Endothelial cell of umbilical vein (primary cell): Measurements from ENCODE around the gene JUP. TPM values are rescaled to one million over a fixed set of nuclear protein-coding genes. Genes with fewer than 3 reads are reported as not detected.

Experiments
- BruUV-seq: library from RNA; stranded (reverse); fragments of 400-500 nt; replicated peaks from 2 replicates; lab custom pipeline; 2021; lab: Mats Ljungman, UMichigan
- CTCF ChIA-PET: fragments of 300-600, 350-600 bp; sonication (Branson Sonifier 250); formaldehyde crosslinking; loops from one replicate; lab custom pipeline; 2021; ENCODE audit warnings: antibody characterized with exemption, inconsistent platforms; lab: Charles Lee
- POLR2A ChIA-PET: fragments of 300-600, 350-600 bp; sonication (Branson Sonifier 250); formaldehyde crosslinking; loops from one replicate; lab custom pipeline; 2021; ENCODE audit warnings: antibody characterized with exemption, inconsistent platforms; lab: Charles Lee
- DNase-seq: peaks from one replicate; pipeline ENCODE4 v3.0.0-alpha.2; 2011; ENCODE audit warnings: low read depth, low spot score
- FAIRE-seq: peaks from 2 replicates; lab custom pipeline; 2011; peaks lifted over from hg19 to GRCh38; lab: Jason Lieb, UNC
- H2AFZ ChIP-seq: 2 replicates; pipeline ENCODE4 v1.6.0; 2012; ENCODE audit warnings: low read depth, low read length, control low read depth, inconsistent platforms
- H3K27ac ChIP-seq: 2 replicates; pipeline ENCODE4 v1.5.1; 2011; ENCODE audit warnings: low read depth, mild to moderate bottlenecking, control low read depth, low read length, moderate library complexity; ENCODE audit not compliant: insufficient read depth
- H3K27me3 ChIP-seq, 2 experiments: 2 replicates each; pipeline versions ENCODE4 v1.6.0 to v1.6.1; 2011; ENCODE audit warnings: low read length in 2 of 2, mixed read lengths in 1 of 2; ENCODE audit not compliant: control insufficient read depth in 2 of 2, insufficient read depth in 2 of 2
- H3K36me3 ChIP-seq, 2 experiments: 2 replicates in 1 of 2; 3 replicates in 1 of 2; pipeline ENCODE4 v1.5.1; 2011; ENCODE audit warnings: low read length in 2 of 2, mild to moderate bottlenecking in 1 of 2, moderate library complexity in 1 of 2; ENCODE audit not compliant: control insufficient read depth in 2 of 2, insufficient read depth in 2 of 2; ENCODE audit errors: extremely low read depth in 1 of 2
- H3K4me1 ChIP-seq: 3 replicates; pipeline ENCODE4 v1.5.1; 2011; ENCODE audit warnings: mild to moderate bottlenecking, low read length; ENCODE audit not compliant: control insufficient read depth, insufficient read depth; ENCODE audit errors: extremely low read depth
- H3K4me2 ChIP-seq: 2 replicates; pipeline ENCODE4 v1.6.1; 2011; ENCODE audit warnings: low read length, control low read depth, mixed read lengths; ENCODE audit not compliant: insufficient read depth
- H3K4me3 ChIP-seq, 3 experiments: fragments of 200-600 bp in 1 of 3; sonication (generic), shearing (Covaris generic) in 1 of 3; replicated peaks in 1 of 3; 2 replicates each; pipeline ENCODE4 v1.5.1; 2011 to 2016; ENCODE audit warnings: control low read depth in 3 of 3, low read length in 3 of 3, mild to moderate bottlenecking in 2 of 3, inconsistent platforms in 1 of 3, low read depth in 1 of 3, moderate library complexity in 1 of 3; ENCODE audit not compliant: insufficient read depth in 1 of 3
- H3K79me2 ChIP-seq: 2 replicates; pipeline ENCODE4 v1.6.0; 2012; ENCODE audit warnings: low read length, inconsistent platforms; ENCODE audit not compliant: control insufficient read depth, insufficient read depth
- H3K9ac ChIP-seq: replicated peaks from 2 replicates; pipeline ENCODE3; 2011; ENCODE audit warnings: low read length, control low read depth; ENCODE audit not compliant: insufficient read depth; ENCODE audit errors: extremely low read depth
- H3K9me1 ChIP-seq: replicated peaks from 3 replicates; pipeline ENCODE4 v1.6.0; 2011; ENCODE audit warnings: mild to moderate bottlenecking, low read length; ENCODE audit not compliant: control insufficient read depth, insufficient read depth; ENCODE audit errors: extremely low read depth
- H3K9me3 ChIP-seq: replicated peaks from 2 replicates; pipeline ENCODE4 v1.5.1; 2012; ENCODE audit warnings: low read length, inconsistent platforms; ENCODE audit not compliant: control insufficient read depth, insufficient read depth
- H4K20me1 ChIP-seq: replicated peaks from 2 replicates; pipeline ENCODE3; 2011; ENCODE audit warnings: mild to moderate bottlenecking, low read length; ENCODE audit not compliant: control insufficient read depth, insufficient read depth; ENCODE audit errors: extremely low read depth
- CTCF ChIP-seq, 2 donors: IDR thresholded peaks; 1 replicate in 1 of 2; 2 replicates in 1 of 2; pipeline ENCODE4 v1.5.1; 2011; ENCODE audit warnings: low read length in 2 of 2, mild to moderate bottlenecking in 2 of 2, moderate library complexity in 2 of 2, control low read depth in 1 of 2, inconsistent platforms in 1 of 2, low read depth in 1 of 2; ENCODE audit not compliant: insufficient read depth in 1 of 2; ENCODE audit errors: extremely low read depth in 1 of 2
- EZH2 ChIP-seq: IDR thresholded peaks from 2 replicates; pipeline ENCODE4 v1.6.1; 2012; ENCODE audit warnings: borderline replicate concordance, low read depth, mild to moderate bottlenecking, moderate library complexity, low read length, inconsistent platforms; ENCODE audit not compliant: severe bottlenecking
- GATA2 ChIP-seq: IDR thresholded peaks from 2 replicates; pipeline ENCODE4 v1.7.0; 2011; ENCODE audit warnings: low read depth, mild to moderate bottlenecking, moderate library complexity, mixed read lengths, low read length; ENCODE audit not compliant: insufficient read length, insufficient read depth
- MAX ChIP-seq: IDR thresholded peaks from 2 replicates; pipeline ENCODE4 v1.6.1; 2011; ENCODE audit not compliant: insufficient read depth, insufficient read length
- dilution Hi-C: fragments of 300-500 bp; cut with MboI; formaldehyde crosslinking; loops from one replicate; pipeline ENCODE4 v1.15.0; 2019; ENCODE audit warnings: low sequenced_read_pairs; ENCODE audit not compliant: extremely low pct_ligation_motif_present
- intact Hi-C: fragments of 100-400 bp; cut with micrococcal nuclease; formaldehyde crosslinking; loops from one replicate; pipeline ENCODE4 v1.10.0; 2022
- polyA plus RNA-seq, 4 experiments: library from polyadenylated mRNA; depleted of rRNA in 3 of 4; stranded (reverse) in 3 of 4; unstranded in 1 of 4; fragments of >200 nt; gene quantifications; 2 replicates each; pipeline versions ENCODE4 v1.2.1 to v1.2.3, GENCODE V29; 2011 to 2012; ENCODE audit warnings: missing spikeins in 1 of 4
- total RNA-seq: library from RNA; stranded (reverse); gene quantifications from 2 replicates; pipeline ENCODE4 v1.2.3, GENCODE V29; 2021

Gene JUP
- total and polyA plus RNA-seq, 2 donors (not counting 3 experiments of a cell fraction or from before 2014, with no cell fraction given), result 98.0 to 171 TPM

GRCh38 chr17:41711669-41712400 is 74.7 kb downstream of the JUP start, which contains the start of gene GAST:
GAST (plus strand) TSS chr17:41712331; CDS start chr17:41715437, 3,106 bp downstream.
- H2AFZ ChIP-seq, result no peak within 1 kb of the TSS
- H3K79me2 ChIP-seq, result no peaks in the 10 kb centered on the region
- no peak within 1 kb of the TSS for H3K4me3 ChIP-seq
- ChIA-PET CTCF (interaction anchor here (1.0 kb wide), 1 partner anchor 16 kb away, joined by 3 read pairs; no protein-coding TSS in a partner anchor), POLR2A (no interaction called here)
- H3K9ac ChIP-seq, result no peak within 1 kb of the TSS
- FAIRE-seq, result no peak
- TF ChIP-seq MAX, result no peak
- no peak for TF ChIP-seq GATA2
- no peak for TF ChIP-seq CTCF (IDR thresholded peaks at IDR 0.05; ENCODE audit: extremely low read depth in 1 of 2, insufficient read depth in 1 of 2, low read depth in 1 of 2, low read length in 2 of 2)
- no peak for TF ChIP-seq EZH2
- H3K4me2 ChIP-seq, result no peak within 1 kb of the TSS
- no peaks in the 10 kb centered on the region for H3K9me1 ChIP-seq
- no TSS peak for BruUV-seq
- H3K4me1 ChIP-seq, result no peaks in the 10 kb centered on the region
- H3K27ac ChIP-seq, result no peak within 1 kb of the TSS
- no peaks in the 10 kb centered on the region for H4K20me1 ChIP-seq
- H3K36me3 ChIP-seq, result no peaks in the 10 kb centered on the region
- H3K27me3 ChIP-seq, result peaks cover 6 to 8% of the 10 kb centered on the region in 2 experiments
- intact Hi-C loops (no loop called here), dilution Hi-C loops (no loop called here)
- no peak for DNase-seq
- no peaks in the 10 kb centered on the region for H3K9me3 ChIP-seq
